GM13976 (cell line): ENCODE results near the gene PRMT2.

Experiments
- DNase-seq: peaks from one replicate; pipeline ENCODE4 v3.0.0; 2012; ENCODE audit warnings: low spot score
- CTCF ChIP-seq: IDR thresholded peaks from 2 replicates; pipeline ENCODE4 v1.5.1; 2012; ENCODE audit warnings: borderline replicate concordance, mild to moderate bottlenecking; ENCODE audit not compliant: insufficient read depth; ENCODE audit errors: extremely low read depth, missing control alignments, control extremely low read depth
- in situ Hi-C: fragments of 300-500 bp; cut with MboI; formaldehyde crosslinking; loops from one replicate; pipeline ENCODE4 v1.12.0; 2022; ENCODE audit warnings: low sequenced_read_pairs, mixed read lengths, inconsistent platforms; ENCODE audit not compliant: unreplicated experiment

PRMT2 gene

GRCh38 chr21:46606427-46606813, 29.1 kb upstream of the PRMT2 start:
- in situ Hi-C loops: no loop called here
- DNase-seq: no peak
- TF ChIP-seq CTCF: no peak

GRCh38 chr21:46607636-46608035, 27.8 kb upstream of the PRMT2 start:
- DNase-seq: peak; percentile 32
- TF ChIP-seq CTCF: no peak
- in situ Hi-C loops: no loop called here

DNA sequence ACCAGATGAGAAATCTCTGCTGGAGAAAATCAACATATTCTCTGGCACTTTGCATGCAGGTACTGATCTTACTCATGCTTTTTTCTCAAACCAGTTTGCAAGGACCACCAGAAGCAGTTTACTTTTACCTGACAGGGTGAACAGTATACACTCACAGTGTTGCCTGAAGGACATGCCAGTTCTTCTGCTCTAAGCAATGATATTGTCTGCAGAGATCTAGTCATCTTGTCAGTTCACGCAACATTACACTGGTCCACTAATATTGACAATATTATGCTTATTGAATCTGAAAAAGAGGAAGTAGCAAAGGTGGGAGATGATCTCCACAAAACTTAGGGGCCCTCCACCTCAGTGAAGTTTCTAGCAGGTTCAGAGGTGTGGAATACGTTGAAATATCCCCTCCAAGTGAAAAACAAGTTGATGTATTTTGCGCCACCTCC, 26.8 kb upstream of the PRMT2 start:
- DNase-seq: peak; percentile 45
- TF ChIP-seq CTCF: no peak
- in situ Hi-C loops: no loop called here

GRCh38 chr21:46610018-46610701, 25.3 kb upstream of the PRMT2 start:
- in situ Hi-C loops: no loop called here
- no peak for TF ChIP-seq CTCF
- DNase-seq: peak; percentile 6

- in situ Hi-C loops: no loop called here
- TF ChIP-seq CTCF: no peak
- DNase-seq: no peak
These were observed 22.1 kb upstream of the PRMT2 start for GRCh38 chr21:46613391-46613790.

DNA sequence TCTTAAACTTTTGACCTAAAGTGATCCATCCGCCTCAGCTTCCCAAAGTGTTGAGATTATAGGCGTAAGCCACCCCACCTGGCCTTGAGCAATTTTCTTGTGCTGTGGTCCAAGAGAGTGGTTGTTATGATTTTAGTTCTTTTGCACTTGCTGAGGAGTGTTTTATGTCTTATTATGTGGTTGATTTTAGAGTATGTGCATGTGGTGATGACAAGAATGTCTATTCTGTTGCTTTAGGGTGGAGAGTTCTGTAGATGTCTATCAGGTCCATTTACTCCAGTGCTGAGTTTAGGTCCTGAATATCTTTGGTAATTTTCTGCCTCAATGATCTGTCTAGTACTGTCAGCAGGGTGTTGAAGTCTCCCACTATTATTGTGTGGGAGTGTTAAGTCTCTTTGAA, 19.4 kb upstream of the PRMT2 start:
- in situ Hi-C loops: no loop called here
- TF ChIP-seq CTCF: no peak

More for the DNA sequence above, 19.4 kb upstream of the PRMT2 start:
- DNase-seq: no peak
